ENCODE measurements around the gene DIRAS2. TPM values are rescaled to one million over a fixed set of nuclear protein-coding genes. Genes with fewer than 3 reads are reported as not detected.

DIRAS2 gene
- total RNA-seq, 1 donor from 2014 or later: 5.1 TPM

DNA sequence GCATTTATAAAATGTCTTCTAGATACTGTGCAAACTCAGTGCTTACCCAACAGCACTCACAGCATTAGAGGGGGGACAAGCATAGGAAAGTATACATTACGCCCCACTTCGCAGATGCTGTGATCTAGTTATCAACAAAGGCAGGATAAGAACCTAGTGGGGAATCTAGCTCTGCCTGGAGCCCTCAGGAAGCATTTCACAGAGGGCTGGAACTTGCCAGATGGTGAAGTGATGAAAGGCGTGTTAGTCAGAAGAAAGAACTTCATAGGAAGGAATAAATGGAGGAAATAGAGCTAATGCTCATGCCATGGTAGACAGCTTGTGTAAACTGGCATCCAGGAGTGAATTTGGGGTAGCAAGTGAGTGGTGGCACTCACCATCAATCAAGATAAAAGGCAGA lies 25.8 kb downstream of the DIRAS2 start:
- Mint-ChIP-seq H3K27ac (ENCODE audit: unreplicated experiment) (no peak overlapping the region), H3K36me3 (ENCODE audit: unreplicated experiment) (no peaks in the 10 kb centered on the region), H3K27me3 (ENCODE audit: unreplicated experiment) (peaks cover 12% of the 10 kb centered on the region), H3K9me3 (ENCODE audit: unreplicated experiment) (no peaks in the 10 kb centered on the region), H3K4me1 (ENCODE audit: unreplicated experiment) (no peaks in the 10 kb centered on the region), H3K4me3 (ENCODE audit: unreplicated experiment) (no peak overlapping the region)
- DNase-seq (ENCODE audit: extremely low spot score, unreplicated experiment): no peak
- TF ChIP-seq CTCF (IDR thresholded peaks at IDR 0.05): no peak

GRCh38 chr9:90613502-90613901 lies 29.1 kb downstream of the DIRAS2 start:
- Mint-ChIP-seq H3K4me3 (ENCODE audit: unreplicated experiment) (no peak overlapping the region), H3K27ac (ENCODE audit: unreplicated experiment) (no peak overlapping the region), H3K4me1 (ENCODE audit: unreplicated experiment) (no peaks in the 10 kb centered on the region), H3K36me3 (ENCODE audit: unreplicated experiment) (no peaks in the 10 kb centered on the region), H3K9me3 (ENCODE audit: unreplicated experiment) (no peaks in the 10 kb centered on the region), H3K27me3 (ENCODE audit: unreplicated experiment) (peaks cover 6% of the 10 kb centered on the region)
- no peak for DNase-seq (ENCODE audit: extremely low spot score, unreplicated experiment)
- TF ChIP-seq CTCF (IDR thresholded peaks at IDR 0.05): no peak

DNA sequence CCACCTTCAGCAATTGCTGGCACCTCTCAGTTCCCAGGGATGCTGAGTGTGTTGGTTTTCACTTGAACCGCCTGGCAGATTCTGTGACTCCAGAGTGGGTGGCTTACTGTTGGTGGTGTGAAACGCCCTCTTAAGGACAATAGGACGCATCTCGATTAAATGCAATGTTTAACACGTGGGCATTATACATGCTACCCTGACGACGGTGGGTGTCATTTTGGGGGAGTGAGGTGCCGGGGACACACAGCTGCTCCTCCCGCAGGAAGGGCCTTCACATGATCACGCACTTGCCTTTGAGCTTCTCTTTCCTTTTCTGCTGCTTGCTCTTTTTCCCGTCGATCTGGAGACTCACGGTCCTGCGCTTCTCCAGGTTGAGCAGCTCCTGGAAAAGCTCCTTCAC lies 29.7 kb downstream of the DIRAS2 start:
- Mint-ChIP-seq H3K4me3 (ENCODE audit: unreplicated experiment) (no peak overlapping the region), H3K27me3 (ENCODE audit: unreplicated experiment) (peaks cover 6% of the 10 kb centered on the region), H3K4me1 (ENCODE audit: unreplicated experiment) (no peaks in the 10 kb centered on the region), H3K27ac (ENCODE audit: unreplicated experiment) (no peak overlapping the region), H3K9me3 (ENCODE audit: unreplicated experiment) (no peaks in the 10 kb centered on the region), H3K36me3 (ENCODE audit: unreplicated experiment) (no peaks in the 10 kb centered on the region)
- no peak for DNase-seq (ENCODE audit: extremely low spot score, unreplicated experiment)
- TF ChIP-seq CTCF (IDR thresholded peaks at IDR 0.05): no peak

- no peak for DNase-seq (ENCODE audit: extremely low spot score, unreplicated experiment)
- no peaks in the 10 kb centered on the region for H3K27me3 Mint-ChIP-seq (ENCODE audit: unreplicated experiment)
- no peak overlapping the region for H3K4me3 Mint-ChIP-seq (ENCODE audit: unreplicated experiment)
- no peaks in the 10 kb centered on the region for H3K4me1 Mint-ChIP-seq (ENCODE audit: unreplicated experiment)
- no peaks in the 10 kb centered on the region for H3K36me3 Mint-ChIP-seq (ENCODE audit: unreplicated experiment)
- no peaks in the 10 kb centered on the region for H3K9me3 Mint-ChIP-seq (ENCODE audit: unreplicated experiment)
- TF ChIP-seq CTCF (IDR thresholded peaks at IDR 0.05): no peak
- no peak overlapping the region for H3K27ac Mint-ChIP-seq (ENCODE audit: unreplicated experiment)
Measured at GRCh38 chr9:90611568-90611967, 31.1 kb downstream of the DIRAS2 start.

GRCh38 chr9:90611121-90611520 lies 31.5 kb downstream of the DIRAS2 start:
- H3K27ac Mint-ChIP-seq (ENCODE audit: unreplicated experiment): no peak overlapping the region
- H3K36me3 Mint-ChIP-seq (ENCODE audit: unreplicated experiment): no peaks in the 10 kb centered on the region
- no peak for TF ChIP-seq CTCF (IDR thresholded peaks at IDR 0.05)
- H3K9me3 Mint-ChIP-seq (ENCODE audit: unreplicated experiment): no peaks in the 10 kb centered on the region
- no peak overlapping the region for H3K4me3 Mint-ChIP-seq (ENCODE audit: unreplicated experiment)
- H3K27me3 Mint-ChIP-seq (ENCODE audit: unreplicated experiment): no peaks in the 10 kb centered on the region
- no peaks in the 10 kb centered on the region for H3K4me1 Mint-ChIP-seq (ENCODE audit: unreplicated experiment)
- DNase-seq (ENCODE audit: extremely low spot score, unreplicated experiment): no peak

All from osteocyte (in vitro differentiated cells).